Measurements from ENCODE around the gene NFKBIZ. TPM values are rescaled to one million over a fixed set of nuclear protein-coding genes. Genes with fewer than 3 reads are reported as not detected.
"Not testable (repeated sequence)": the region's sequence is repeated elsewhere in the genome, so short reads cannot be mapped to it uniquely, and the experiment has no call there.

The NFKBIZ gene
- total RNA-seq, 1 experiment from 2014 or later = 5.6 TPM

DNA sequence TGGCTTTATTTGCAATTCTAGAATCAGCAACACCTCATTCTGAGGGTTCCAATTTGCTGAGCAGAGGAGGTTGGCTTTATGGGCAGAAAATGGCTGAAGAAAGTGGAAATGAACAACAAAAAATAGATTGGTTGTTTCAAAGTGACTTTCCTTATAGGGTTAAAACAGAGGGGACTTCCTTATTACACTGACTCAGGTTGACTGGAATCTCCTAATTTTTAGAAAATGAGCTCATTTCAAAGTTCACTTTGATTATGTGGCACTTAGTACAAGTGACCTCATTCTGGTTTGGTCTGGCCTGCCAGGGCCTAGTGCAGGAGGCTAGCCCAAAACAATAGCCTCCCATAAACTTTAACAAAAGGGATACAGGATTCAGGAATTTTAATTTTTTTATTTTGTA is 41.4 kb downstream of the NFKBIZ start:
- H3K4me1 ChIP-seq = peaks cover 5% of the 10 kb centered on the region; the same call in 1 of the 2 replicates
- H3K36me3 ChIP-seq = no peaks in the 10 kb centered on the region
- DNase-seq = peak in 1 of 2 experiments; percentile 25
- no peak overlapping the region for H3K27ac ChIP-seq
- H3K9me3 ChIP-seq (replicated peaks) = peaks cover 3% of the 10 kb centered on the region; the same call in 1 of the 2 replicates
- no peak overlapping the region for H3K4me3 ChIP-seq
- no peaks in the 10 kb centered on the region for H3K27me3 ChIP-seq

DNA sequence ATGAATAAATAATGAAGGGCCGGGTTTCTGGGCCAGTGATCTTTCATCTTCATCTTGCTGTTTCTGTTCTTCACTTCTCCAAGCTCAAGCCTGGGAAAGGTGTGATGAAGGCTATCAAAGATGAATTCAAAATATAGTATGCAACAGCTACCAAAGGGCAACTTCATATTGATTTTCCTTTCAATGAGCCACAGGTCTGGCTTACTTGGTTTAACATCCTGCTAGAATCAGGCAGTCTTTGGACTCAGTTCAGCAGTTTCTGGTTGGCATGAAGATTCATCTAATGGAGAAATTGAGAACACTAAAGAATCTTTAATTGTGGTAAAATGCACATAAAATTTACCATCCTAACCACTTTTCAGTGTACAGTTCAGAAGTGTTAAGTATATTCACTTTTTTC is 43.3 kb downstream of the NFKBIZ start:
- Histone ChIP-seq H3K36me3 (no peaks in the 10 kb centered on the region), H3K27me3 (no peaks in the 10 kb centered on the region), H3K4me1 (peaks cover 5% of the 10 kb centered on the region; the same call in 1 of the 2 replicates), H3K9me3 (replicated peaks) (peaks cover 3% of the 10 kb centered on the region), H3K4me3 (no peak overlapping the region), H3K27ac (no peak overlapping the region)
- no peak for DNase-seq

DNA sequence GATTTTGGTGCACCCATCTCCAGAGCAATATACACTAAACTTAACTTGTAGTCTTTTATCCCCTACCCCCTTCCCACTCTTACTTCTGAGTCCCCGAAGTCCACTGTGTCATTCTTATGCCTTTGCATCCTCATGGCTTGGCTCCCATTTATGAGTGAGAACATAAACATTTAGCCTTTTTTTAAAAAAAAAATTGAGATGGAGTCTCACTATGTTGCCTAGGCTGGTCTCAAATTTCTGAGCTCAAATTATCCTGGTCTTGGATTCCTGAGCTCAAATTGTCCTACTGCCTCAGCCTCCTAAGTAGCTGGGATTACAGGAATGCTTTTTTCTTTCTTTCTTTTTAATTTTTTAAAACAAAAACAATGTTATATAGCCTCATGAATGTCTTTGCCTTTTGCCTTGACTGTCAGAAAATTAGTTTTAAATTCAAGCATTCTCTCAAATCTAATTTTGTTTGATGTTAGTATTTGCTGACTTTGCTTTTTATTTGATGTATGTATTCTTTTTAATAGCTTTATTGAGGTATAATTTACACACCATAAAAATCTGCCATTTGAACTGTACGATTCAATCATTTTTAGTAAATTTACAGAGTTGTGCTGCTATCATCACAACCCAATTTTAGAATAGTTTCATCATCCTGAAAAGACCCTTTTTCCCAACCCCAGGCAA is 46.9 kb downstream of the NFKBIZ start:
- H3K9me3 ChIP-seq (replicated peaks) = peaks cover 3% of the 10 kb centered on the region; the same call in 1 of the 2 replicates
- H3K4me1 ChIP-seq = no peaks in the 10 kb centered on the region
- no peaks in the 10 kb centered on the region for H3K27me3 ChIP-seq
- H3K27ac ChIP-seq = no peak overlapping the region
- no peak overlapping the region for H3K4me3 ChIP-seq
- DNase-seq = no peak
- H3K36me3 ChIP-seq = no peaks in the 10 kb centered on the region

DNA sequence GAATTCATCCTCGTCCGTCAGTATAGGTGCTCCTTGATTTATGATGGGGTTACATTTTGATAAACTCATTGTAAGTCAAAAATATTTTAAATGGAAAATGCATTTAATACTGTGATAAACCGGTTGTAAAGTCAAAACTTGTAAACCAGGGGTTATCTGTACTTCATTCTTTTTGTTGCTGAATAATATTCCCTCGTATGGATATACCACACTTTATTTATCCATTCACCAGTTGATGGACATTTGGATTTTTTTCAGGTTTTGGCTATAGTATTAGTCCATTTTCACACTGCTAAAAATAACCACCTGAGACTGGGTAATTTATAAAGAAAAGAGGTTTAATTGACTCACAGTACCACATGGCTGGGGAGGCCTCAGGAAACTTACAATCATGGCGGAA is 47.7 kb downstream of the NFKBIZ start:
- no peak overlapping the region for H3K4me3 ChIP-seq
- H3K9me3 ChIP-seq (replicated peaks) = peaks cover 3% of the 10 kb centered on the region; the same call in 1 of the 2 replicates
- H3K36me3 ChIP-seq = no peaks in the 10 kb centered on the region
- no peak for DNase-seq
- no peaks in the 10 kb centered on the region for H3K27me3 ChIP-seq
- no peak overlapping the region for H3K27ac ChIP-seq
- no peaks in the 10 kb centered on the region for H3K4me1 ChIP-seq

DNA sequence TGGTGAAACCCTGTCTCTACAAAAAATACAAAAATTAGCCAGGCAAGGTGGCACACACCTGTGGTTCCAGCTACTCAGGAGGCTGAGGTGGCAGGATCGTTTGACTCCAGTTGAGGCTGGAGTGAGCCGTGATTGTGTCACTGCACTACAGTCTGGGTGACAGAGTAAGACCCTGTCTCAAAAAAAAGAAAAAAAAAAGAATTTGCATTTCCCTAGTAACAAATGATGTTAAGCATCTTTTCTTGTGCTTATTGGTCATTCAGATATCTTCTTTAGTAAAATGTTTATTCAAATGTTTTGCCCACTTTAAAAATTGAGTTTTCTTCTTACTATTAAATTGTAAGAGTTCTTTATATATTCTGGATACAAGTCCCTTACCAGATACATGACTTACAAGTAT is 48.7 kb downstream of the NFKBIZ start:
- Histone ChIP-seq H3K27ac (no peak overlapping the region), H3K9me3 (replicated peaks) (peaks cover 3% of the 10 kb centered on the region; the same call in 1 of the 2 replicates), H3K27me3 (no peaks in the 10 kb centered on the region), H3K36me3 (no peaks in the 10 kb centered on the region), H3K4me1 (no peaks in the 10 kb centered on the region), H3K4me3 (no peak overlapping the region)
- no peak for DNase-seq

DNA sequence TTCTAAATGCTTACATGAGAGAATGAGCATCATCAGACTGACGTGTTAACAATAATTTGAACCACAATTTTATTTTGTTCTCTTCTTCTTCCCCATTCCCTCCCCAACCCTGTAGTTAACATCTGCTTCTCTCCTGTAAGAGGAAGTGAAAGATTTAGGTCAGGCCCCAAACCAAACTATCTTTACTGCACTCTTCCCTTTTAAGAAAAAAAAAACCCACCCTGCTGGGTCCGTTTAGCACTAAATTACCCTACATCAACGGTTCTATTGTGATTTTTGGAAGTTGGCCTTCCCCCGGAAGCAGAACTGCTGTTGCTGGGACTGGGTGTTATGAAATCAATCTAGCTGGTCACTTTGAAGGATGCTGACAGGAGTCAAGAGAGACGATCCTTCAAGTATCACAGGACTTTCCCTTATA is 49.4 kb downstream of the NFKBIZ start:
- Histone ChIP-seq H3K27ac (no peak overlapping the region), H3K27me3 (no peaks in the 10 kb centered on the region), H3K4me3 (no peak overlapping the region), H3K36me3 (no peaks in the 10 kb centered on the region), H3K9me3 (replicated peaks) (peaks cover 3% of the 10 kb centered on the region; the same call in 1 of the 2 replicates), H3K4me1 (no peaks in the 10 kb centered on the region)
- DNase-seq = no peak

DNA sequence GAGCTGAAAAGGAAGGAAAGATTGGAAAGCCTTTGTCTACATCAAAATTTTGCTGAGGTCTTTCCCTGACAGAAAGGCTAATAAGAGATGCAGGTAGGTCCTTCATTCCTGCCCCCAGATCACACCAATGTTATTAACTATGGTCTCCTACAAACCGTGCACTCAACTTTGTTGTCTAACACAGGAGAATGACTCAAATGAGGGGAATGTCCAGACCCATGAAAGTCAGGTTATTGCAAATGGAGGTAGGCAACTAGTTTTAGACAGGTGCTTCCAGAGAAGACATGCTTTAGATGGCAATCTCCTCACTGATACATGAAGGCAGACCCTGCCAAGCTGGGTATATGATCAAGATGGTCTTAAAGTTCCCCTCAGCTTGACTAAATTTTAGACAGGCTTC is 51.0 kb downstream of the NFKBIZ start:
- Histone ChIP-seq H3K4me1 (no peaks in the 10 kb centered on the region), H3K9me3 (replicated peaks) (peaks cover 3% of the 10 kb centered on the region; the same call in 1 of the 2 replicates), H3K4me3 (no peak overlapping the region), H3K27ac (no peak overlapping the region), H3K36me3 (no peaks in the 10 kb centered on the region), H3K27me3 (no peaks in the 10 kb centered on the region)
- DNase-seq = no peak

DNA sequence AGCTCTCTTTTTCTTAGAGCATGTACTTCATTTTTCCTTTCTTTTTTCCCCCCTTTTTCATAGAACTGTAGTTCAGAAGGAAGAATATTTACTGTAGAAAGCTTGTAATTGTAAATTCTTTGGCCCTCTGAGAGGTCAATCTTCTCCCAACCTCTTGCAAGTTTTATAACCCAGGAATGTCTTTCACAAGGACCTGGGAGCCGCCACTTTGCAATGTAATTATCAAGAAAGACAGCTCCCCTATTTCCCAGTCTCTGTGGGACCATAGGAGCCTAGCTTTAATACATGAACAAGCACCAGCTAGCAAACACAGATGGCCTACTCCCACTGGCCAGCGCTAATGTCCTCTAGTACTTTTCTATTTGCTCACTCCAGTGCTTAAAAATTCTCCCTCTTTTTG is 51.4 kb downstream of the NFKBIZ start:
- peaks cover 6% of the 10 kb centered on the region; the same call in 1 of the 2 replicates for H3K9me3 ChIP-seq (replicated peaks)
- no peaks in the 10 kb centered on the region for H3K36me3 ChIP-seq
- H3K4me3 ChIP-seq = no peak overlapping the region
- no peak for DNase-seq
- H3K27me3 ChIP-seq = no peaks in the 10 kb centered on the region
- no peaks in the 10 kb centered on the region for H3K4me1 ChIP-seq
- H3K27ac ChIP-seq = no peak overlapping the region

DNA sequence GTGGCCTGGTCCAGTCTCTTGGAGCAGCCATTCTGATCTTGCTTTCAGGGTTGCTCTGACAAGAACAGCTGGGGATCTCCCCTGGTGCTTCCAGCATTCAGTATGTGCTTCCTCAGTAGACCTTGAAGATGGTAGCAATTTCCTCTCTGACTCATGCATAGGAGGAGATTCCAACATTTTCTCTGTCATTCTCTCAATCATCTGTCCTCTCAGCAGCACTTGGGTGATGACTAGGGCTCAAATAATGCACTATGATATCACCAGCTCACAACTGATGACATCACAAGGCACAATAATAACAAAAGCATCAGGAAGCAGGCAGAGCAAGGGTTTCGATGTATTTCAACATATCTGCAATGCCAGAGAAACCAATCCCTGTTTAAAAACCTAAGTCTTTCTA is 52.7 kb downstream of the NFKBIZ start:
- peak overlapping the region; percentile 3; the same call in 1 of the 2 replicates for H3K27ac ChIP-seq
- H3K36me3 ChIP-seq = no peaks in the 10 kb centered on the region
- no peaks in the 10 kb centered on the region for H3K27me3 ChIP-seq
- H3K4me3 ChIP-seq = no peak overlapping the region
- H3K4me1 ChIP-seq = no peaks in the 10 kb centered on the region
- peak; percentile 35 to 44 for DNase-seq
- H3K9me3 ChIP-seq (replicated peaks) = peaks cover 8% of the 10 kb centered on the region; the same call in 1 of the 2 replicates

DNA sequence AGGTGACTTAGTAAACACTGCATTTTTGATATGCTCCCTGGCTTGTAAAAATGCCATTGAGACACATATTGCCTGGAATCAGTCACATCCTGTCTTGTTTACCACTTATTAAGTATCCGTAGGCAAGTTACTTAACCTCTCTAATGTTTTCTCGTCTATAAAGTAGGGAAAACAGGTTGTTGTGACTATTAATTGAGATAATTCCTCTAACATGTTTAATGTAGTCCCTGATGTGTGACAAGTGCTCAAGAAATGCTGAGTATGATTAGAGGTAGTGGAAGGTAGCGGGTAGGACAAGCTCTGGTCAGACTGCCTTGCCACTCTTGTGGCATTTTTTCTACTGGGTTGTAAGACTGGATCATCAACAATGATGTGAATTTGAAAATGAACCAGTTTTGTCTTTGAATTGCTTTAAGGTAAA is 54.1 kb downstream of the NFKBIZ start:
- Histone ChIP-seq H3K36me3 (no peaks in the 10 kb centered on the region), H3K4me3 (no peak overlapping the region), H3K4me1 (no peaks in the 10 kb centered on the region), H3K27me3 (no peaks in the 10 kb centered on the region), H3K9me3 (replicated peaks) (peaks cover 6% of the 10 kb centered on the region; the same call in 1 of the 2 replicates), H3K27ac (no peak overlapping the region)
- no peak for DNase-seq

DNA sequence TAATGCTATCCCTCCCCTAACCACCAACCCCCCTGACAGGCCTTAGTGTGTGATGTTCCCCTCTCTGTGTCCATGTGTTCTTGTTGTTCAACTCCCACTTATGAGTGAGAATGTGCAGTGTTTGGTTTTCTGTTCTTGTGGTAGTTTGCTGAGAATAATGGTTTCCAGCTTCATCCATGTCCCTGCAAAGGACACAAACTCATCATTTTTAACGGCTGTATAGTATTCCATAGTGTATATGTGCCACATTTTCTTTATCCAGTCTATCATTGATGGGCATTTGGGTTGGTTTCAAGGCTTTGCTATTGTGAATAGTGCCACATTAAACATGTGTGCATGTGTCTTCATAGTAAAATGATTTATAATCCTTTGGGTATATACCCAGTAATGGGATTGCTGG is 56.3 kb downstream of the NFKBIZ start:
- H3K4me3 ChIP-seq; H3K36me3 ChIP-seq; H3K4me1 ChIP-seq; H3K27me3 ChIP-seq; H3K27ac ChIP-seq; H3K9me3 ChIP-seq (replicated peaks); DNase-seq: not testable (repeated sequence)

Other genes with a start within 250 kb of the NFKBIZ start
- gene ZBTB11, start 172.4 kb upstream of the NFKBIZ start, total RNA-seq (2014; rRNA removed; shearing (Covaris generic)) = 28.6 and 31.3 TPM in 2 replicates
- gene RPL24, start 162.8 kb upstream of the NFKBIZ start, total RNA-seq (2014; rRNA removed; shearing (Covaris generic)) = 5,296 and 6,510 TPM in 2 replicates
- gene CEP97, start 124.9 kb upstream of the NFKBIZ start, total RNA-seq (2014; rRNA removed; shearing (Covaris generic)) = 46.3 and 48.9 TPM in 2 replicates
- 28.0 and 30.2 TPM in 2 replicates for gene NXPE3, start 70.3 kb upstream of the NFKBIZ start, total RNA-seq (2014; rRNA removed; shearing (Covaris generic))